Esophagus muscularis mucosa (tissue), 3 donors: ENCODE data around the gene CLIP1.

ENCODE experiments used
- POLR2A ChIP-seq: fragments of 450-650 bp; IDR thresholded peaks from one replicate; pipeline ENCODE4 v1.6.1; 2017; ENCODE audit warnings: antibody characterized with exemption, moderate library complexity, mild to moderate bottlenecking, low read depth
- TF ChIP-seq, protein P1 (sequence below), 3 experiments: fragments of 200-600 bp in 2 of 3; fragments of 450-650 bp in 1 of 3; sonication (generic) in 2 of 3; IDR thresholded peaks; one replicate each; pipeline ENCODE4 v1.5.1; 2017 to 2019; ENCODE audit warnings: antibody characterized with exemption in 3 of 3, mild to moderate bottlenecking in 2 of 3, moderate library complexity in 1 of 3

DNA sequence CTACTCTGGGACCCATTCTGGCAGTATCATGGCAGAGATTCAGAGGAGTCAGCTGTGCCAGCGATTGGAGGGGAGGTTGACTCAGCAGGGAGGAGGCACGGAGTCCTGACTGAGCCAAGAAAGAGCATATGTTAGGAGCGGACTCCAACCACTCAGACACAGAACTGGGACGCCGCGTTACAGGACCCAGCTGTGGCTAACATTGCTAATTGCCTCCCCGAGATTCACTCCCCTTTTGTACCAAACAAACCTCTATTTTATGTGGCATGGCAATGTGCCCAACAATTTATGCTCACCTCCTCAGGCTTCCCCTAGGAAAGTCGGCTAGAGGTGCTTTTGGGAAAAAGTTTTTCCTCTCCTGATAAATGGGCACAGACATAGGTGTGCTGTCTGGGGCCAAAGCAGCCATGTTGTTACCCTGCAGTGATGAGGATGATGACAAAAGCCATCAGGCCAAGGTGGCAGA is 15.2 kb upstream of the CLIP1 start:
- no peak for TF ChIP-seq POLR2A
- TF ChIP-seq, protein P1, sequence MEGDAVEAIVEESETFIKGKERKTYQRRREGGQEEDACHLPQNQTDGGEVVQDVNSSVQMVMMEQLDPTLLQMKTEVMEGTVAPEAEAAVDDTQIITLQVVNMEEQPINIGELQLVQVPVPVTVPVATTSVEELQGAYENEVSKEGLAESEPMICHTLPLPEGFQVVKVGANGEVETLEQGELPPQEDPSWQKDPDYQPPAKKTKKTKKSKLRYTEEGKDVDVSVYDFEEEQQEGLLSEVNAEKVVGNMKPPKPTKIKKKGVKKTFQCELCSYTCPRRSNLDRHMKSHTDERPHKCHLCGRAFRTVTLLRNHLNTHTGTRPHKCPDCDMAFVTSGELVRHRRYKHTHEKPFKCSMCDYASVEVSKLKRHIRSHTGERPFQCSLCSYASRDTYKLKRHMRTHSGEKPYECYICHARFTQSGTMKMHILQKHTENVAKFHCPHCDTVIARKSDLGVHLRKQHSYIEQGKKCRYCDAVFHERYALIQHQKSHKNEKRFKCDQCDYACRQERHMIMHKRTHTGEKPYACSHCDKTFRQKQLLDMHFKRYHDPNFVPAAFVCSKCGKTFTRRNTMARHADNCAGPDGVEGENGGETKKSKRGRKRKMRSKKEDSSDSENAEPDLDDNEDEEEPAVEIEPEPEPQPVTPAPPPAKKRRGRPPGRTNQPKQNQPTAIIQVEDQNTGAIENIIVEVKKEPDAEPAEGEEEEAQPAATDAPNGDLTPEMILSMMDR (IDR thresholded peaks at IDR 0.05), result no peak
